Ovary (tissue), 9 donors: Measurements from ENCODE around the gene LMX1B. TPM values are rescaled to one million over a fixed set of nuclear protein-coding genes. Genes with fewer than 3 reads are reported as not detected.

Source experiments
- DNase-seq, 5 donors: peaks; one replicate each; pipeline ENCODE4 v3.0.0-alpha.2; 2019 to 2020
- H3K27ac ChIP-seq, 2 donors: fragments of 200-600 bp; one replicate each; pipeline versions ENCODE4 v1.5.1 to v1.8.0; 2019 to 2022
- H3K27me3 ChIP-seq: fragments of 200-600 bp; one replicate; pipeline ENCODE4 v1.8.0; 2022
- H3K36me3 ChIP-seq: fragments of 200-600 bp; sonication (generic); one replicate; pipeline ENCODE4 v1.5.1; 2019
- H3K4me1 ChIP-seq: one replicate; pipeline ENCODE4 v1.8.1; 2013; ENCODE audit warnings: mild to moderate bottlenecking, moderate library complexity; ENCODE audit not compliant: insufficient read depth
- H3K4me3 ChIP-seq: fragments of 200-600 bp; sonication (generic); one replicate; pipeline ENCODE4 v1.5.1; 2017
- H3K9me3 ChIP-seq, 2 donors: fragments of 200-600 bp in 1 of 2; sonication (generic) in 1 of 2; one replicate each; pipeline versions ENCODE4 v1.5.1 to v1.8.1; 2013 to 2019; ENCODE audit warnings: mild to moderate bottlenecking in 1 of 2, moderate library complexity in 1 of 2
- EP300 ChIP-seq: sonication (generic); formaldehyde crosslinking; IDR thresholded peaks from one replicate; pipeline ENCODE4 v1.6.1; 2017; ENCODE audit warnings: antibody characterized with exemption
- POLR2A ChIP-seq: fragments of 450-650 bp; IDR thresholded peaks from one replicate; pipeline ENCODE4 v1.6.1; 2017; ENCODE audit warnings: antibody characterized with exemption, mild to moderate bottlenecking, moderate library complexity
- WGBS, 3 donors: extraction: QIAGEN DNeasy Blood & Tissue Kit in 1 of 3; methylation state at CpG; one replicate each; pipeline versions ENCODE4 v1.1.5 to v1.1.7; 2013 to 2017; 5-methylcytosine and 5-hydroxymethylcytosine counted together
- intact Hi-C, 4 donors: fragments of 100-400 bp; cut with DNase I; formaldehyde crosslinking; loops; one replicate each; pipeline versions ENCODE4 v1.11.0 to v1.15.1; 2022 to 2023
- polyA plus RNA-seq, 2 donors: library from polyadenylated mRNA; stranded (reverse); fragments of 200-250 nt in 1 of 2; fragments of 350-450 nt in 1 of 2; fragmentation: Illumina TruSeq in 1 of 2; extraction: RNeasy Lipid Tissue Mini Kit (QIAGEN cat#74804) in 1 of 2; gene quantifications; one replicate each; pipeline ENCODE4 v1.2.3, GENCODE V29; 2013 to 2014
- total RNA-seq, 7 donors: library from RNA; depleted of rRNA in 2 of 7; stranded (reverse); fragments of >200 nt in 2 of 7; fragmentation: NEBNext Ultra II Directional in 3 of 7; extraction: Animal tissue kit (Norgen Biotek cat#: 25700) in 3 of 7; gene quantifications; one replicate each; pipeline versions ENCODE4 v1.1.0 to v1.2.4, GENCODE V29; 2016 to 2023
- TF ChIP-seq, protein P1 (sequence below), 3 donors: fragments of 450-650 bp in 2 of 3; fragments of 200-600 bp in 1 of 3; IDR thresholded peaks; one replicate each; pipeline versions ENCODE4 v1.5.1 to v1.8.0; 2016 to 2022; ENCODE audit warnings: antibody characterized with exemption in 3 of 3, mild to moderate bottlenecking in 1 of 3
- donor health status: DM: no; HTN: no; CAD: no; lungs with moderate emphysema.
- donor health status: DM: no; HTN: no; CAD: no.
- donor health status: Bipolar disorder and iron deficiency.
- donor health status: DM: yes; HTN: yes; CAD: no.
- donor health status: DM: no; HTN: no; CAD: no.
- donor health status: DM: yes; HTN: yes; CAD: no.

The LMX1B gene
- total and polyA plus RNA-seq, 9 donors = 0.08 to 0.20 TPM; not detected in 7

DNA sequence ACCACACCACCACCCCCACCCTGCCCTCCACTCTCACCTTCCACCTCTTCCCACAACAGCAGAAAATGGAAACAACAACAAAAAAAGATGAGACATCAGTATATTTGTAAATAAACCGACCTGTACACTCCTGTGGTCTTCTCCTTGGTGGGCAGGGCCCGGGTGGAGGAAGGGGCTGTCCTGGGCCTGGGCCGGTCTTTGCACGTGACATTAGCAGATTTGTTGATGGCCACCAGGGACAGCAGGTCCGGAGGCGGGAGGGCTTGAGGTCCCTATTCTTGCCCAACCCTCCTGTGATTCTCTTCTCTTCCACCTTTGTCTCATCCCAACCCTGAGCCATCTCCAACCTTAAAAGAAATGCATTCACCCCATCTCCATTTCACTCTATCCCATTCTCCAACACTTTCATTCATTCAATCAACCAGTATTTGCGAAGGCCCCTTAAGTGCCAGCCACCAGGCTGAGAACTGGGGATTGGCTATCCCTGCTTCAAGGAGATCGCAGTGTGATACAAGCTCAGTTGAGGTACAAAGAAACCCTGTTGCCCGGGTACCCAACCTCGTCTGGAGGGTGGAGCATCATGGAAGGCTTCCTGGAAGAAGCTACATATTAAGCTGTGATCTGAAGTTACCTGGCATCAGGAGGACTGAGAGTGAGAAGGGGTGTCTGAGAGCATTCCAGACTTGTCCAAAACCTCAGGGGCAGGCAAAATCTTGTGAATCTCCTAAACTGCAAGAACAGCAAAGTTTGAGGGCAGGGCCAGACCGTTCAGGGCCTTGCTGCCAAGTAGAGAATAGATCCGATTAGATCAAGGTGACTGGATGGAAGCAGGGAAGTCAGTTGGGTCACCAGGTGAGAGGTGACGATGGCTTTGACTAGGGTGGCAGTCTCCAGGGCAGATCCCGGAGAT, 87.4 kb downstream of the LMX1B start:
- peaks cover 3% of the 10 kb centered on the region for H3K4me1 ChIP-seq
- H3K27me3 ChIP-seq = no peaks in the 10 kb centered on the region
- H3K9me3 ChIP-seq = no peaks in the 10 kb centered on the region
- TF ChIP-seq POLR2A = no peak
- TF ChIP-seq, protein P1, sequence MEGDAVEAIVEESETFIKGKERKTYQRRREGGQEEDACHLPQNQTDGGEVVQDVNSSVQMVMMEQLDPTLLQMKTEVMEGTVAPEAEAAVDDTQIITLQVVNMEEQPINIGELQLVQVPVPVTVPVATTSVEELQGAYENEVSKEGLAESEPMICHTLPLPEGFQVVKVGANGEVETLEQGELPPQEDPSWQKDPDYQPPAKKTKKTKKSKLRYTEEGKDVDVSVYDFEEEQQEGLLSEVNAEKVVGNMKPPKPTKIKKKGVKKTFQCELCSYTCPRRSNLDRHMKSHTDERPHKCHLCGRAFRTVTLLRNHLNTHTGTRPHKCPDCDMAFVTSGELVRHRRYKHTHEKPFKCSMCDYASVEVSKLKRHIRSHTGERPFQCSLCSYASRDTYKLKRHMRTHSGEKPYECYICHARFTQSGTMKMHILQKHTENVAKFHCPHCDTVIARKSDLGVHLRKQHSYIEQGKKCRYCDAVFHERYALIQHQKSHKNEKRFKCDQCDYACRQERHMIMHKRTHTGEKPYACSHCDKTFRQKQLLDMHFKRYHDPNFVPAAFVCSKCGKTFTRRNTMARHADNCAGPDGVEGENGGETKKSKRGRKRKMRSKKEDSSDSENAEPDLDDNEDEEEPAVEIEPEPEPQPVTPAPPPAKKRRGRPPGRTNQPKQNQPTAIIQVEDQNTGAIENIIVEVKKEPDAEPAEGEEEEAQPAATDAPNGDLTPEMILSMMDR (IDR thresholded peaks at IDR 0.05) = no peak
- intact Hi-C loops = no loop called here
- H3K4me3 ChIP-seq = no peak overlapping the region
- no peaks in the 10 kb centered on the region for H3K36me3 ChIP-seq
- H3K27ac ChIP-seq = no peak overlapping the region
- DNase-seq = peak in 1 of 5 donors; percentile 15
- 69 to 76% (median 70%) methylated on average over 14 of the region's 14 CpGs for WGBS, 3 donors

DNA sequence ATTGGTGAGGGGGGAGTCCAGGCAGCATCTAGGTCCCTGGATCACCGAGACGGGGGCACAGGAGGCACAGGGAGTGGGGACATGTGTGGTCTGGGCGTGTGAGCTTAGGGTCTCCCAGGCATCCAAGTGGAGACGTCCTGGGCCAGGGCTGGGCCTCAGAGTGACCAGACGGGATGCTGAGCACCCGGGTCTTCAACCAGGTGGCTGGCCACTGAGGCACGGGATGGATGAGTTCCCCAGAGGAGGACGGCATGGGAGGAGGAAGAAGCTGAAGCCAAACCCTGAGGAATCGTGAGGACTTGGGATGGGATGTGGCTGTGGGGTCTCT, 88.0 kb downstream of the LMX1B start:
- Histone ChIP-seq H3K4me1 (peaks cover 3% of the 10 kb centered on the region), H3K9me3 (no peaks in the 10 kb centered on the region), H3K27me3 (no peaks in the 10 kb centered on the region), H3K36me3 (no peaks in the 10 kb centered on the region), H3K4me3 (no peak overlapping the region), H3K27ac (no peak overlapping the region)
- 83 to 87% (median 84%) methylated on average over 9 of the region's 9 CpGs for WGBS, 3 donors
- TF ChIP-seq EP300 (no peak), POLR2A (no peak)
- TF ChIP-seq, protein P1 (IDR thresholded peaks at IDR 0.05) = no peak
- peak in 2 of 5 donors; percentile 8 to 16 for DNase-seq
- intact Hi-C loops = no loop called here

DNA sequence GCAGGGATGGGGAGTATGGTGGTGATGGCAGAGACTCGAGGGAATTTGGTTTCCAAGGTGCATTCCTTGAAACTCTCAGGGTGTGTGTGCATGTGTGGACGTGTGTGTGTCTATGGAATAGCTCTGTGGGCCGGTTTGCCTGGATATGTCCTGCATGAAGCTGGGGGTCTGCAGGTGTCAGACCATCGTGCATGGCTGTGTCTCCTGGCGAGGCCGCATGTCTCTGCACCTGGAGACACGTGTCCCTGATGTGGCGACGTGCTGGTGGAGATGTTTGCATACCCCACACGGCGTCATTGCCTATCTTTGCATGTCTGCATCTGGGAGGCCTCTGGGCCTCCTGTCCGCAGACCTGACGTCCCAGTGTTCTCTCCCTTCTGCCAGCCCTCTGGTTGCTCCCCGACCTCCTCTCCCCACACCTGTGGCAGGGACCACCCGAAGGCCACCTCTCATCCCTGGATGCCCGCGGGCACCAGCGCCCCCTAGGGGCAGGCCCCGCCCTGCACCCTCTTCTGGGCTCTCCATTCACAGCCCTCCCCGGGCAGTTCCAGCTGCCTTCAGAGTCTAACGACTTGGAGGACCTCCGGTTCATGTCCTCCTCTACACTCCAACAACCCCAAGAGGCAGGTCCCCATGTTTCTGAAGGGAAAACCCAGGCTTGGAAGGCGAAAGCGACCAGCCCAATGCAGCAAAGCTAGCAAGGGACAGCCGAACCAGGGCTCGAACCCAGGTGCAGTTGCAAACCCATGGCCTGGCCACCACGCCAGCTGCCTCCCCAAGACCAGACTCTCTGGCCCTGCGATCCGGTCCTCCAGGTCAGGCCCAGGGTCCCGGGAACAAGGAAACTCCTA, 88.6 kb downstream of the LMX1B start:
- Histone ChIP-seq H3K36me3 (no peaks in the 10 kb centered on the region), H3K27ac (no peak overlapping the region), H3K4me1 (peaks cover 3% of the 10 kb centered on the region), H3K27me3 (no peaks in the 10 kb centered on the region), H3K9me3 (no peaks in the 10 kb centered on the region), H3K4me3 (no peak overlapping the region)
- intact Hi-C loops = no loop called here
- TF ChIP-seq EP300 = no peak
- TF ChIP-seq POLR2A = no peak
- TF ChIP-seq, protein P1 (IDR thresholded peaks at IDR 0.05) = no peak
- peak in 1 of 5 donors; percentile 13 for DNase-seq
- WGBS, 3 donors = 50 to 55% (median 52%) methylated on average over 27 to 30 of the region's 30 CpGs

DNA sequence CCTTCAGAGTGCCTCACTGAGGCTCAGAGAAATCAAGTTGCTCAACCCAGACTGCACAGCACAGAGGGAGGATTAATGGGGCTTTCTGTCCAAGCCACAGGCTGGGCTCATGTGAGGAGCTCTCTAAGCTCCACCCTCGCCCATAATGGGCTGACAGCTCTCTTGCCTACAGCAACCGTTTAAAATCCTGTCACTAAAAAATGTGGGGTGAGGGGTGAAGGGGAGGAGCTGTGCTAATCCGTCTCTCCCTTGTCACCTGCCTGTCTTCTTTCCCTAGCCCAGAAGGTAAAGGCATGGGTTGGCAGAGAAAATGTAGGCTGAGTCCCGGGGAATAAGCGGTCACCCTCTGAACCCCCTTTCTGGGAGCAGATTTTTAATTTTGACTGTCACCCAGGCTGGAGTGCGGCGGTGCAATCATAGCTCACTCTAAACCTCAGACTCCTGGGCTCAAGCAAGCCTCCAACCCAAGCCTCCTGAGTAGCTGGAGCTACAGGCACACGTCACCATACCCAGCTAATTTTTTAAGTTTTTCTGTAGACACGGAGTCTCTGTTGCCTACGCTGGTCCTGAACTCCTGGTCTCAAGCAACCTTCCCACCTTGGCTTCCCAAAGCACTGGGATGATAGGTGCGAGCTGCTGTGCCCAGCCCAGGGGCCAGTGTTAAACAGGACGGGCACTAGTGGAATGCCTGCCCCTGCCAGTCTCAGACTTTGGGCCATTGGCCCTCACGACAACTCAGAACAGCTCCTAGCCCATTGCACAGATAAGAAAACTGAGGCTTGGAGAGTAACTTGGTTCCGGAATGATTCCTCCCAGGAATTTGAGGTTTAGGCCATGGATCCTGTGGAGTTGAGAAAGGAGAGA, 89.5 kb downstream of the LMX1B start:
- Histone ChIP-seq H3K36me3 (no peaks in the 10 kb centered on the region), H3K27me3 (no peaks in the 10 kb centered on the region), H3K27ac (no peak overlapping the region), H3K4me1 (peaks cover 3% of the 10 kb centered on the region), H3K9me3 (no peaks in the 10 kb centered on the region), H3K4me3 (no peak overlapping the region)
- TF ChIP-seq, protein P1 (IDR thresholded peaks at IDR 0.05) = no peak
- no peak for TF ChIP-seq EP300
- DNase-seq = peak in 1 of 5 donors; percentile 5
- 65 to 76% (median 75%) methylated on average over 14 of the region's 14 CpGs for WGBS, 3 donors
- intact Hi-C loops = no loop called here
